GM18867 (cell line): ENCODE results near the gene SSBP4.
"Not testable (repeated sequence)": the region's sequence is repeated elsewhere in the genome, so short reads cannot be mapped to it uniquely, and the experiment has no call there.

ENCODE experiments used
- ATAC-seq: cut with Tn5 transposase; IDR thresholded peaks from one replicate; pipeline ENCODE4 v1.9.1; 2021; ENCODE audit warnings: mild to moderate bottlenecking, moderate library complexity; ENCODE audit not compliant: unreplicated experiment

The SSBP4 gene

DNA sequence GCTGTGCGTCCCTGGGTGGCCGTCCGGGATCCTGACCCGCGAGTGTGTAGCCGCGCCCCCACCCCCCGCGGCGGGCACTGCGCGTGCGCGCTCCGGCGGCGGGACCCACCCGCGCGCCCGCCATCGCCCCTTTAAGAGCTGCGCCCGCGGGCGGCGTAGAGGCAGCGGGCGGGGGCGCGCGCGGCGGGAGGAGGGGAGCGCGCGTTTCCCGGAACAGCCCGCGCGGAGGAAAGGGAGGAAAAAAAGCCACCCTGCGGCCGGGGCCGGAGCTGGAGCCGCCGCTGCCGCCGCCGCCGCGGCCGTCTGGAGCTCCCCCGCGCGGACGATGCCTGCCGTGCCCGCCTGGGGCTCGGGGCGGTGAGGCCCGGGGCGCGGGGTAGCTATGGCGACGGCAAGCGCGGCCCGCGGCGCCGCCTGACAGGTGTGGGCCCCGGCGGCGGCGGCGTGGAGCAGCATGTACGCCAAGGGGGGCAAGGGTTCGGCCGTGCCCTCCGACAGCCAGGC is at the start of gene SSBP4:
TSS of gene SSBP4 (plus strand) at position 204 of the 504 bp plus-strand sequence. CDS start at position 455, 251 bp downstream.
- ATAC-seq = peak; percentile 49

- ATAC-seq = no peak
Observed at GRCh38 chr19:18373407-18373891, 45.7 kb upstream of the SSBP4 start.

GRCh38 chr19:18373892-18374629 is 45.1 kb upstream of the SSBP4 start:
- ATAC-seq = peak; percentile 79

DNA sequence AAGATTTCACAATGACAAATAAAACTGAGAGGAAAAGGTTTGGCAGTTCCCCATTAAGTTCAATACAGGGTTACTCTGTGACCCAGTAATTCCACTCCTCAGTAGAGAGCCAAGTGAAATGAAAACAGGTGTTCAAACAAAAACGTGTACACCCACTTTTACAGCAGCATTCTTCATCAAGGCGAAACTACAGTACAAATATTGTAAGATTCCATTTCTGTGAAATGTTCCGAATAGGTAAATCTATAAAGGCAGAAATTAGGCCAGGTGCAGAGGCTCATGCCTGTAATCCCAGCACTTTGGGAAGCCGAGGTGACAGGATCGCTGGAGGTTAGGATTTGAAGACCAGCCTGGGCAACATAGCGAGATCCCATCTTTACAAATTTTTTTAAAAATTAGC is 42.2 kb upstream of the SSBP4 start:
- no peak for ATAC-seq

- no peak for ATAC-seq
Observed at GRCh38 chr19:18379803-18380747, 39.1 kb upstream of the SSBP4 start.

GRCh38 chr19:18380843-18381242 is 38.4 kb upstream of the SSBP4 start:
- no peak for ATAC-seq

- ATAC-seq = not testable (repeated sequence)
Observed at GRCh38 chr19:18383622-18384021, 35.6 kb upstream of the SSBP4 start.

GRCh38 chr19:18384775-18385174 is 34.4 kb upstream of the SSBP4 start:
- no peak for ATAC-seq

GRCh38 chr19:18385359-18385674 is 33.9 kb upstream of the SSBP4 start:
- ATAC-seq = no peak

DNA sequence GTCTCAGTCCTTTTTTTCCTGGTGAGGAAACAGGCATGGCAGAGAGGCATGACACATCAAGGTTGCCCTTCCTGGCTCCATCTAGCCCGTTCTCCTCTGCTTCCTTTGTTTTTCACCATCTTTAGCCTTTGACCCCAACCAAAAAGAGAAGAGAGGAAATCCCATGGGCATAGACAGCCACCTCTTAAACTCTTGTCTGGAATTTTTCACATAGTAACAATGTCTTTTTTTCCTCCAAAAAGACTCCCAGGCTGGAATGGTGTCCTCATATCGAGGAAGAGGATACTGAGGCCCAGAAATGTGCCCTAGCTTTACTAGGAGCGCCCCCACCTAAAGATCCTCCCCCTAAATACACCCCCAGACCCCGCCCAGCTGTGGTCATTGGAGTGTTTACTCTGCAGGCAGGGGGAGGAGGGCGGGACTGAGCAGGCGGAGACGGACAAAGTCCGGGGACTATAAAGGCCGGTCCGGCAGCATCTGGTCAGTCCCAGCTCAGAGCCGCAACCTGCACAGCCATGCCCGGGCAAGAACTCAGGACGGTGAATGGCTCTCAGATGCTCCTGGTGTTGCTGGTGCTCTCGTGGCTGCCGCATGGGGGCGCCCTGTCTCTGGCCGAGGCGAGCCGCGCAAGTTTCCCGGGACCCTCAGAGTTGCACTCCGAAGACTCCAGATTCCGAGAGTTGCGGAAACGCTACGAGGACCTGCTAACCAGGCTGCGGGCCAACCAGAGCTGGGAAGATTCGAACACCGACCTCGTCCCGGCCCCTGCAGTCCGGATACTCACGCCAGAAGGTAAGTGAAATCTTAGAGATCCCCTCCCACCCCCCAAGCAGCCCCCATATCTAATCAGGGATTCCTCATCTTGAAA is 33.3 kb upstream of the SSBP4 start, which contains the start of gene GDF15:
TSS of gene GDF15 (plus strand) at position 484 of the 868 bp plus-strand sequence. CDS start at position 516, 32 bp downstream.
- no peak for ATAC-seq

GRCh38 chr19:18386543-18387271 is 32.5 kb upstream of the SSBP4 start:
- no peak for ATAC-seq

DNA sequence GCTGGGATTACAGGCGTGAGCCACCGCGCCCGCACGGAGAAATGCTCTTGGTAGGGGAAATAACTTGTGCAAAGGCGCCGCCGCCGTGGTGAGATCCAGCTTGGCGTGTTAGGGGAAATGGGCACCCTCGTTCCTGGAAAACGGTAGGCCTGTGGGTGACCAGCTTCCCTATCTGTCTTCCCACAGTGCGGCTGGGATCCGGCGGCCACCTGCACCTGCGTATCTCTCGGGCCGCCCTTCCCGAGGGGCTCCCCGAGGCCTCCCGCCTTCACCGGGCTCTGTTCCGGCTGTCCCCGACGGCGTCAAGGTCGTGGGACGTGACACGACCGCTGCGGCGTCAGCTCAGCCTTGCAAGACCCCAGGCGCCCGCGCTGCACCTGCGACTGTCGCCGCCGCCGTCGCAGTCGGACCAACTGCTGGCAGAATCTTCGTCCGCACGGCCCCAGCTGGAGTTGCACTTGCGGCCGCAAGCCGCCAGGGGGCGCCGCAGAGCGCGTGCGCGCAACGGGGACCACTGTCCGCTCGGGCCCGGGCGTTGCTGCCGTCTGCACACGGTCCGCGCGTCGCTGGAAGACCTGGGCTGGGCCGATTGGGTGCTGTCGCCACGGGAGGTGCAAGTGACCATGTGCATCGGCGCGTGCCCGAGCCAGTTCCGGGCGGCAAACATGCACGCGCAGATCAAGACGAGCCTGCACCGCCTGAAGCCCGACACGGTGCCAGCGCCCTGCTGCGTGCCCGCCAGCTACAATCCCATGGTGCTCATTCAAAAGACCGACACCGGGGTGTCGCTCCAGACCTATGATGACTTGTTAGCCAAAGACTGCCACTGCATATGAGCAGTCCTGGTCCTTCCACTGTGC is 30.9 kb upstream of the SSBP4 start:
- ATAC-seq = peak; percentile 61

GRCh38 chr19:18388960-18389725 is 30.1 kb upstream of the SSBP4 start:
- ATAC-seq = no peak

DNA sequence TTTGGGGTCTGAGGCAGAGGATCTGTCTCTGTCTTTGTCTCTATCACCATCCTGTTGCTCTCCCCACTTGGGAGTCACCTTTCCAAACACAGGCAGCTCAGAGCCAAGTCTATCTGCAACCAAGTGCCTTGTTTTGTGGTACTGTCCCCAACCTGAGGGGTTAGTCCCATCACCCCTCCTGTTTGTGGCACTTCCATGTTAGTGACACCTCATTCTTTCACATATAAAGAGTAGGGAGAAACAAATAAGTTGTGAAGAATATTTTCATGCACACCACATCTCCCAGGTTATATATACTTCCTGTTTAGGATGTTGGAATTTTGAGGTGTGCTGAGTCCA is 29.5 kb upstream of the SSBP4 start:
- ATAC-seq = no peak

GRCh38 chr19:18390065-18390907 is 28.9 kb upstream of the SSBP4 start:
- no peak for ATAC-seq

DNA sequence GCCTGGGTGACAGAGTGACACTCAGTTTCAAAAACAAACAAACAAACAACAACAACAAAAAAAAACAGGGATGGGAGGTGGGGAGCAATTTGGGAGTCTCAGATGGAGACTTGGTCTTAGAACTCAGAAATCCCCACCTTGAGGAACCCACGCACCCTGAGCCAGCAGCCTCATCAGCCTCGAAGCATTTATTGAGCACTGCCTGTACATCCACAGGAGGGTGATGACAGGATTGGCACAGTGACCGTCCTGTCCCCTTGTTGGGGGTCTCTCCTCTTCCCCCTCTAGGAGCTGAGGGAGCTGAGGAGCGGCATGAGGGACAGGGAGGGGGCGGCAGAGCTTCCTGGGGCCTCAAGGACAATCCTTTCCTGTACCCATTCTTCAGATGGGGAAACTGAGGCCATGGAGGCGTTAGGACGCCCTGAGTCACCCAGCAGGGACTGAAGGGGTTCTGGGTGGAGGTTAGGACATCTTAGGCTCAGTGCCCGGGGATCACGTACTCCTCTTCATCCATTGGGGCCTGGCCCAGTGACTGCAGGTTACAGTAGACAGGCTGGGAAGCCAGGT is 27.6 kb upstream of the SSBP4 start:
- no peak for ATAC-seq

DNA sequence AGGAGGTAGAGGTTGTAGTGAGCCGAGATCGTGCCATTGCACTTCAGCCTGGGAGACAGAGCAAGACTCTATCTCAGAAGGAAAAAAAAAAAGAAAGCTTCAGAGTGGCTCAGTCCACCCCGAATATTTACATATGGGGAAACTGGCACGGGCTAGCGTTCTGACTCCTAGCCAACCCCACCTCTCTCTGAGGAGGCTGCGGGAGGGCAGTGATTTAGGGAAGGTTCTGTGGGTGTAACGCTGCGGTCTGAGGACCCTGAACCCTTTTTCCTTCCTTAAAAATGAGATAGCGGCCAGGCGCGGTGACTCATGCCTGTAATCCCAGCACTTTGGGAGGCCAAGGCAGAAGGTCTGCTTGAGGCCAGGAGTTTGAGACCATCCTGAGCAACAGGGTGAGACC is 26.8 kb upstream of the SSBP4 start:
- no peak for ATAC-seq
